NOMO-1 treated with dmso at 0.1 percent for 144 hours (cell line): ENCODE data around the gene LRRK1.

Experiments
- DNase-seq: peaks from one replicate; lab custom pipeline; 2025; ENCODE audit not compliant: unreplicated experiment; lab: John Stamatoyannopoulos, UW

LRRK1 gene

DNA sequence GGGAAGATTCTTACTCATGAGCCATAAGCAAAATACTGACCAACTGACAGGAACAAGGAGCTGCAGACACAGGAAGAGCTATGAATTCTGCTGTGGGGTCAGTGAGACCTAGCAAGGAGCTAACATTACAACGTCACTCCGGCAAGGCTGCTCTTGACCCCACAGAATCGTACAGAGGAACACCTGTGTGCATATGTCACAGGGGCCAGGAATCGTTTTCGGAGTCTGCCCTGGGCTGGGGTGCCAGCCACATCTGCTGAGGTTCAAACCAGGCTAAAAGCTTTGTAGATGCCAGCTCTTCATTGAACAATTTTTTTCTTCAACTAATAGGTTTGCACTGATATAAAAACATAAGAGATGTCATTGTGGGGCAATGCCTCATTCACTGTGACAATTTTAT, 82.6 kb downstream of the LRRK1 start:
- DNase-seq: no peak

GRCh38 chr15:101003081-101003480, 83.9 kb downstream of the LRRK1 start:
- DNase-seq: peak; percentile 28

DNA sequence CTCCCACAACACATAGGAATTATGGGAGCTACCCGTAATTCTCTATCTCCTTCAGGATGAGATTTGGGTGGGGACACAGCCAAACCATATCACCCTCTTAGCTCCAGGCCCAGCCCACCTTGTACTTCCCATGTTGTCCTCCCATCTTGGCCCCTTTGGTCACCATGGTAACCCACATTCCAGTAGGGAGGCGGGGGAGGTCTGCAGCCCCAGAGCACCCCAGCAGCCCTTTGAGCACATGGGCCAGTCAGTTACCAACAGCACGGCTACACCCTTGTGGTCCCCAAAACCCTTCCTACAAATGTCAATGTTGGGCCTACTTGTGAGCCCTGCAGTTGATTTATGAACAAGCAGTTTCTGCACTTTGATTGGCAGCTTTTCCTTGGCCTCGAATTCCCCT, 84.5 kb downstream of the LRRK1 start:
- DNase-seq: no peak

GRCh38 chr15:101004500-101004899, 85.3 kb downstream of the LRRK1 start:
- no peak for DNase-seq

DNA sequence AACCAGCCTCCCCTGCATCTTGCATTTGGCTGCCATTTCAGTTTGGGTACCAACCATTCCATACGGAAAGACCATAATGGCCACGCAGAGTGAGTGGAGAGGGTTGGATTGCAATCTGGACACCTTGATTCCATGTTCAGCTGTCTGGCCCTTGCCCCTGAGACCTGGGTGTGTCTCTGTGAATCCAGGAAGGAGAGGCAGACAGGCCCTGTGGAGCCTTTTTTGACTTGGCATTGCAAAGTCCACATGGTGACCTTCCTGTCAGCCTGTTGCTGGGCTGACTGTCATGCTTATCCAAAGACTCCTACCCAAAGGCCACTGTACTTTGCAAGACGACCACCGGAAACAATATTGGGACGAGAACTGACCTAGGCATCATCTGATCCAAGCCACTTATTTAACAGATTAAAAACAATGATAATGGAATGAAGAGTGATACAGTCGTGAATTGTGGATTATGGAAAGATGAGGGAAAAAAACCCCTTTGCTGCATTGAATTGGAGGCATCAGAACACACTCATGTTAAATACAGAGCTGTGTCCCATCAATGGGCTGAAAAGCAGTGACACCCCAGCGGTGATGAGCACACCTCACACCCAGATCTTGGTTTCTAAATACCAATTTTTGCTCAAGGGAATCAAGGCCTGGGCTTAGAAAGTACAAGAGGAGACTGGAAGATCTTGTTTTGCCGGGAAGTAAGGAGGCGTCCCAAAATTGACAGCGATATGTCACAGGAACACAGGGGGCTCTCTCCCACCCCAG, 86.0 kb downstream of the LRRK1 start:
- DNase-seq: no peak

DNA sequence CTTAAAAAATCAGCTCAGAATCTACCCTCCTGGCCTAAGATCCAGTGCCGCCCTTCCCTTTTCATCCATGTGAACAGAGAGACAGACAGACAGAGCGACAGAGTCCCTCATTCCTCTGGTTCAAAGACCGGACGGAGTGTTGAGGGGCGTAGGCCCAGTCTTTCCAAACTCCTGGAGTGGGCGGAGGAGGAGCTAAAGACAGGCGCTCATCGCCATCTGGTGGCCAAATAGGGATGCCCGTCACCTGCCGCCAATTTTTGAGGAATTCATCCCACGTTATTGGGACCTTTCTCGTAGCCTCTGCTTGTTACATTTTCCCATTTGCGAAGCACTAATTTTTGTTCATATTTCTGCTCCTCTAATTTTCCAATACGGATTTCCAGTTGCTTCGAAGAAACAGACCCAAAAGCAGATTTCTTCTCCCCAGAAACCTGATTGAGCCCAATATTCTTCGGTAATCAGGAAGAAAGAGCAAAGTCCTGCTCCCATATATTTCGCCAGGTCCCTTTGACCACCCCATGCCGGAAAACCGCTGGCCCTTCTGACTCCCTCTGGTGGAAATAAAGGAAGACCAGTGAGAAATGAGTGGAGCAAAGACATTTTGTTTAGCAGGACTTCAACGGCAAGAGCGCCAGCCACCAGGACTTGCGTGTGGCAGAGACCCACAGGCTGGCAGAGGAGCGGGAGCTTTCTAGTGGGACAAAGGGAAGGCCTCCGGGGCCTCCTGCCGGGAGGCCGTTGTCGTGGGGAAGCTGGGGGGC, 88.0 kb downstream of the LRRK1 start:
- peak; percentile 50 for DNase-seq

- DNase-seq: peak; percentile 27
Observed at GRCh38 chr15:101008158-101009139, 89.3 kb downstream of the LRRK1 start.

GRCh38 chr15:101009176-101009575, 90.0 kb downstream of the LRRK1 start:
- no peak for DNase-seq

GRCh38 chr15:101010781-101011180, 91.6 kb downstream of the LRRK1 start:
- DNase-seq: no peak

DNA sequence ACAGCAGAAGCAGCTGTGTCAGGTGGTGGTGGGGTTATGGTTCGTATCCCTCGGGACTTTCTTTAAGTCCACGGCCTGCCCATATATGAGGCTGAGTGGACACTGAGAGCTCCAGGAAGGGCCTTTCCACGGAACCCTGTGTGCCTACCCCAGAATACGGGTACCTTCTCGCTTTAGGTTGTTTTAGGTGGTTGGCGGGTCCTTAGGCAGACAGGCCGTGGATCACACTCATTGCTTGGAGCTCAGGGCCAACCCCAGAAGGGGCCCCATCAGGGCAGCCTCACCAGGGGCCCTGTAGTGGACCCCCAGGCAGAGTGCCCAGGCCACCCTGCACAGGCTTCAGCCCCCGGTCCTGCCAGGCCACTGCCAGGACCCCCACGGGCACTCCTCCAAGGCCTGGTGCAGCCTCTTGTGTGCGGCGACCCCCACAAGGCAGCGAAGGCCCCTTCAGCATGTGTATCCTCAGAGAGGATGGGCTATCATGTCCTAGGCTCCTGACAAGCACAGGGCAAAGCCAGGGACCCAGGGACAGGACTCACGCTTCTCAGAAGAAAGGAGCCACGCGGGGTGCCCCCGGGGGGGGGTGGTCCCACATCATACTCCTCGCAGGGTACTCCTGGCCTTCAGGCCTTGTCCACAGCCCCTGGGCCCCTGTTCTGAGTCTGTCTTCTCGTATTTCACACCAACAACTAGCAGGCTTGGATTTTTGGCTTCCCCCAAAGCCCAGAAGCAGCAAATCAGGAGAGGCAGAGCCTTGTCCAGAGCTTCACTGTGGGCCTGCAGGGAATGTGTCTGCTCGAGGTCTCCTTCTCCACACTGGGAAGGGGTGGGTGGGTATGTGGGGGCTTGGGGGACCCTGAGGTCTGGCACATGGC, 93.4 kb downstream of the LRRK1 start:
- no peak for DNase-seq

DNA sequence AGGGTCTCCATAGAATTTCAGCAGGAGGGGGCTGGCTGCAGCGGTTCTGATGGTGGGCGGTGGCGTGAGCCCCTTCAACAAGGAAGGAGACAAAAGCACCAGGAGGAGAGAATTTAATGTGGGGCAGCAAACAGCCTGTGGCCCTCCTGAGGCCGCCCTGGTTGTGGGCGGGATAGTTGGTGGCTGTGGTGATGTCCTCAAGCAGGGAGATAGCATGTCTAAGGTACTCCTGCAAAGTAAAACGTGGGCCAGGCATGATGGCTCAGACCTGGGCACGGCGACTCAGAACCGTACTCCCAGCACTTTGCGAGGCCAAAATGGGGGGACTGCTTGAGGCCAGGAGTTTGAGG, 94.0 kb downstream of the LRRK1 start:
- no peak for DNase-seq

GRCh38 chr15:101013769-101014675, 94.9 kb downstream of the LRRK1 start:
- no peak for DNase-seq

GRCh38 chr15:101014921-101015841, 96.0 kb downstream of the LRRK1 start:
- no peak for DNase-seq

GRCh38 chr15:101016581-101016980, 97.4 kb downstream of the LRRK1 start:
- no peak for DNase-seq

GRCh38 chr15:101017093-101017754, 98.1 kb downstream of the LRRK1 start:
- no peak for DNase-seq

DNA sequence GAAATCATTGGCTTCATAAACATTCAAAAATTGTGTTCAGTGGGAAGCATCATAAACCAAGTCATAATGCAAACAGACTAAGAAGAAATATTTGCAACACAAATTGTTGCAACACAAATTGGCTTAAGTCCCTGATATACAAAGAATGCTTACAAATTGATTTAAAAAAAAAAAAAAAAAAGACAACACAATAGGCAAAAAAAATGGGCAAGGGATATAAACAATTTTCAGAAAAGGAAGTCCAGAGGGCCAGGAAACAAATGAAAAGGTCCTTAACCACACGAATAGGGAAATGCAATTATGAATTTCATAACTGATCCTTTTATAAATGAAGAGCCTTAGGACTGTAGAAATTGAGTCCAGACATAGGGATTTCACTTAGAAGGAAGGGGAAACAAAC, 98.9 kb downstream of the LRRK1 start:
- peak; percentile 57 for DNase-seq

- no peak for DNase-seq
Observed at GRCh38 chr15:101018450-101018849, 99.3 kb downstream of the LRRK1 start.

- DNase-seq: no peak
Observed at GRCh38 chr15:101019366-101019896, 100.3 kb downstream of the LRRK1 start.
